Stimulated activated CD8-positive, alpha-beta memory T cell treated with anti-CD3 and anti-CD28 coated beads, Interleukin-15, amount 100 ng/mL, for 24 hours (primary cell): ENCODE results near the gene ORC6.
"Not testable (repeated sequence)": the region's sequence is repeated elsewhere in the genome, so short reads cannot be mapped to it uniquely, and the experiment has no call there.

Experiments
- DNase-seq: peaks from one replicate; pipeline ENCODE4 v3.0.0-alpha.2; 2020; ENCODE audit warnings: low read depth

The ORC6 gene

GRCh38 chr16:46689365-46690280 lies at the start of gene ORC6:
Gene ORC6, plus strand, starts transcription at chr16:46689659. Its CDS starts 47 bp downstream, at chr16:46689706.
- peak; percentile 85 for DNase-seq

GRCh38 chr16:46648656-46649055 lies 40.8 kb upstream of the ORC6 start:
- DNase-seq = no peak

GRCh38 chr16:46649588-46650253 lies 39.7 kb upstream of the ORC6 start:
- no peak for DNase-seq

- DNase-seq = no peak
These were observed 39.2 kb upstream of the ORC6 start for GRCh38 chr16:46650254-46650623.

- no peak for DNase-seq
These were observed 38.2 kb upstream of the ORC6 start for GRCh38 chr16:46651305-46651704.

GRCh38 chr16:46658925-46659324 lies 30.5 kb upstream of the ORC6 start:
- DNase-seq = no peak

GRCh38 chr16:46662123-46662522 lies 27.3 kb upstream of the ORC6 start:
- DNase-seq = no peak

- DNase-seq = no peak
These were observed 16.0 kb upstream of the ORC6 start for GRCh38 chr16:46673320-46674013.

GRCh38 chr16:46677943-46678342 lies 11.5 kb upstream of the ORC6 start:
- not testable (repeated sequence) for DNase-seq

- not testable (repeated sequence) for DNase-seq
These were observed 7.6 kb upstream of the ORC6 start for GRCh38 chr16:46681867-46682266.

GRCh38 chr16:46686815-46687473 lies 2.5 kb upstream of the ORC6 start:
- DNase-seq = no peak

GRCh38 chr16:46687486-46687885 lies 2.0 kb upstream of the ORC6 start:
- DNase-seq = no peak

- DNase-seq = no peak
These were observed 1.3 kb upstream of the ORC6 start for GRCh38 chr16:46688101-46688653.

GRCh38 chr16:46688654-46689364 lies 650 bp upstream of the ORC6 start, which contains the start of gene VPS35:
Gene VPS35, minus strand, starts transcription at chr16:46689178. Its CDS starts 45 bp downstream, at chr16:46689133.
- DNase-seq = peak; percentile 98

- no peak for DNase-seq
These were observed 1.1 kb downstream of the ORC6 start for GRCh38 chr16:46690281-46691178.

- DNase-seq = no peak
These were observed 2.3 kb downstream of the ORC6 start for GRCh38 chr16:46691726-46692125.

GRCh38 chr16:46693598-46693997 lies 4.1 kb downstream of the ORC6 start:
- DNase-seq = no peak

- no peak for DNase-seq
These were observed 6.5 kb downstream of the ORC6 start for GRCh38 chr16:46695937-46696336.

- no peak for DNase-seq
These were observed 7.5 kb downstream of the ORC6 start for GRCh38 chr16:46696957-46697356.

- DNase-seq = no peak
These were observed 10.6 kb downstream of the ORC6 start for GRCh38 chr16:46700048-46700447.
